Parathyroid adenoma (tissue), 2 donors: Measurements from ENCODE around the gene ROCK2.

ENCODE experiments used
- H2AFZ ChIP-seq: fragments of 300-600 bp; sonication (generic); one replicate; pipeline ENCODE4 v1.7.0; 2017; ENCODE audit warnings: antibody characterized with exemption, mild to moderate bottlenecking
- H3K27ac ChIP-seq: fragments of 300-600 bp; sonication (generic); one replicate; pipeline ENCODE4 v1.7.0; 2017
- H3K27me3 ChIP-seq: fragments of 300-600 bp; sonication (generic); one replicate; pipeline ENCODE4 v1.7.0; 2017; ENCODE audit warnings: low read length; ENCODE audit not compliant: control insufficient read depth, insufficient read depth
- H3K36me3 ChIP-seq: fragments of 300-600 bp; sonication (generic); one replicate; pipeline ENCODE4 v1.7.0; 2017; ENCODE audit warnings: low read length; ENCODE audit not compliant: control insufficient read depth, insufficient read depth
- H3K4me1 ChIP-seq: fragments of 300-600 bp; sonication (generic); one replicate; pipeline ENCODE4 v1.7.0; 2017; ENCODE audit warnings: control low read depth
- H3K4me2 ChIP-seq: fragments of 300-600 bp; sonication (generic); one replicate; pipeline ENCODE4 v1.7.0; 2017; ENCODE audit warnings: low read length
- H3K4me3 ChIP-seq: fragments of 300-600 bp; sonication (generic); one replicate; pipeline ENCODE4 v1.7.0; 2017; ENCODE audit warnings: low read depth, low read length
- H3K79me2 ChIP-seq: fragments of 300-600 bp; sonication (generic); one replicate; pipeline ENCODE4 v1.7.0; 2017; ENCODE audit warnings: control low read depth
- H3K9ac ChIP-seq: fragments of 300-600 bp; sonication (generic); one replicate; pipeline ENCODE4 v1.7.0; 2017; ENCODE audit warnings: mild to moderate bottlenecking
- H3K9me3 ChIP-seq: fragments of 300-600 bp; sonication (generic); one replicate; pipeline ENCODE4 v1.7.0; 2017; ENCODE audit warnings: low read length; ENCODE audit not compliant: control insufficient read depth
- TF ChIP-seq, protein P1 (sequence below): fragments of 300-600 bp; sonication (generic); IDR thresholded peaks from one replicate; pipeline ENCODE4 v1.7.0; 2017; ENCODE audit warnings: antibody characterized with exemption, mild to moderate bottlenecking
- donor health status: primary hyperparathyroidism.

ROCK2 gene

DNA sequence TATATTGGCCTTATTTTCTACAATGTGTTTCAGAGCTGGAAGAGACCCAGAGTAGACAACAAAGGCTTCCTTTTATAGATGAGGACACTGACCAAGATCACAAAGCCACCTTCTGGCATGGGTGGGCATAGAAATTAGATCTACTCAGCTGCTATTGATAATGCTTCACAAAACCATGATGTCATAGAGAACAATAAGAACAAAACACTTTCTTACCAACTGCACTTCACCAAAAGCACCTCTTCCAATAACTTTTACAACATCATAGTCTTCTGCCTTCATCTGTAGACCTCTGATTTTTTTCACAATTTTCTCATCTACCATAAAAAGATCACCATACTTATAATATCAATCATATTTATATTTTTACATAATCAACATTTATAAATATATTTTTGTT is 58.1 kb downstream of the ROCK2 start:
- H3K4me2 ChIP-seq = no peak overlapping the region
- H3K27me3 ChIP-seq = no peaks in the 10 kb centered on the region
- H3K4me1 ChIP-seq = no peaks in the 10 kb centered on the region
- H3K36me3 ChIP-seq = no peaks in the 10 kb centered on the region
- no peak overlapping the region for H3K4me3 ChIP-seq
- no peaks in the 10 kb centered on the region for H3K79me2 ChIP-seq
- no peaks in the 10 kb centered on the region for H3K9me3 ChIP-seq
- no peak overlapping the region for H3K9ac ChIP-seq
- TF ChIP-seq, protein P1, sequence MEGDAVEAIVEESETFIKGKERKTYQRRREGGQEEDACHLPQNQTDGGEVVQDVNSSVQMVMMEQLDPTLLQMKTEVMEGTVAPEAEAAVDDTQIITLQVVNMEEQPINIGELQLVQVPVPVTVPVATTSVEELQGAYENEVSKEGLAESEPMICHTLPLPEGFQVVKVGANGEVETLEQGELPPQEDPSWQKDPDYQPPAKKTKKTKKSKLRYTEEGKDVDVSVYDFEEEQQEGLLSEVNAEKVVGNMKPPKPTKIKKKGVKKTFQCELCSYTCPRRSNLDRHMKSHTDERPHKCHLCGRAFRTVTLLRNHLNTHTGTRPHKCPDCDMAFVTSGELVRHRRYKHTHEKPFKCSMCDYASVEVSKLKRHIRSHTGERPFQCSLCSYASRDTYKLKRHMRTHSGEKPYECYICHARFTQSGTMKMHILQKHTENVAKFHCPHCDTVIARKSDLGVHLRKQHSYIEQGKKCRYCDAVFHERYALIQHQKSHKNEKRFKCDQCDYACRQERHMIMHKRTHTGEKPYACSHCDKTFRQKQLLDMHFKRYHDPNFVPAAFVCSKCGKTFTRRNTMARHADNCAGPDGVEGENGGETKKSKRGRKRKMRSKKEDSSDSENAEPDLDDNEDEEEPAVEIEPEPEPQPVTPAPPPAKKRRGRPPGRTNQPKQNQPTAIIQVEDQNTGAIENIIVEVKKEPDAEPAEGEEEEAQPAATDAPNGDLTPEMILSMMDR = no peak
- H3K27ac ChIP-seq = no peak overlapping the region
- no peak overlapping the region for H2AFZ ChIP-seq

DNA sequence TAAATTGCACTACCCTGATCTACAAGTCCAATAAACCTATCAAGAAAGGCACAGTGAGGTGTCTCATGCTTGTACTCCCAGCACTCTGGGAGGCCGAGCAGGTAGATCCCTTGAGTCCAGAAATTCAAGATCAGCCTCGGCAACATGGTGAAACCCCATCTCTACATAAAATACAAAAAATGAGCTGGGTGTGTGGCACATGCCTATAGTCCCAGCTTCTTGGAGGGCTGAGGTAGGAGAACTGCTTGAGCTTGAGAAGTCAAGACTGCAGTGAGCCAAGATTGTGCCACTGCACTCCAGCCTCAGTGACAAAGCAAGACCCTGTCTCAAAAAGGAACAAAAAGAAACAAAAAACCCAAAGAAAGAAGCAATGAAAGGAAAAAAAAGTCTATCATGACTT is 58.9 kb downstream of the ROCK2 start:
- Histone ChIP-seq H3K27me3 (no peaks in the 10 kb centered on the region), H3K9ac (no peak overlapping the region), H2AFZ (no peak overlapping the region), H3K79me2 (no peaks in the 10 kb centered on the region), H3K36me3 (no peaks in the 10 kb centered on the region), H3K9me3 (no peaks in the 10 kb centered on the region), H3K4me2 (no peak overlapping the region), H3K4me3 (no peak overlapping the region), H3K27ac (no peak overlapping the region), H3K4me1 (no peaks in the 10 kb centered on the region)
- TF ChIP-seq, protein P1 = no peak

DNA sequence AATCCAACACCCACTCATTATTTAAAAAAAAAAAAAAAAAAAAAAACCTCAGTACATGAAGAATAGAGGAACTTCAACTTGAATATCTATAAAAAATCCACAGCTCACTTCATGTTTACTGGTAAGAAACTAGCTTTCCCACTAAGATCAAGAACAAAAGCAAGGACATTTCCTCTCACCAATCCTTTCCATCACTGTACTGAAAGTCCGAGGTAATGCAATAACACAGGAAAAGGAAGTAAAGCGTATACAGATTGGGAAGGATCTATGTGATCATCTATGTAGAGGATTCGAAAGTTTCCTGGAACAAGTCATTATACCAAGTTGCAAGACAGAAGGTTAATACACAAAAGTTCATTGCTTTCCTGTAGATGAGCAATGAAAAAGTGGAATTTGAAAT is 63.2 kb downstream of the ROCK2 start:
- Histone ChIP-seq H3K27me3 (no peaks in the 10 kb centered on the region), H3K4me1 (no peaks in the 10 kb centered on the region), H3K79me2 (peaks cover 15% of the 10 kb centered on the region), H3K4me2 (no peak overlapping the region), H3K36me3 (no peaks in the 10 kb centered on the region), H3K4me3 (no peak overlapping the region), H3K9ac (no peak overlapping the region), H3K9me3 (no peaks in the 10 kb centered on the region), H3K27ac (no peak overlapping the region), H2AFZ (no peak overlapping the region)
- TF ChIP-seq, protein P1 = no peak

DNA sequence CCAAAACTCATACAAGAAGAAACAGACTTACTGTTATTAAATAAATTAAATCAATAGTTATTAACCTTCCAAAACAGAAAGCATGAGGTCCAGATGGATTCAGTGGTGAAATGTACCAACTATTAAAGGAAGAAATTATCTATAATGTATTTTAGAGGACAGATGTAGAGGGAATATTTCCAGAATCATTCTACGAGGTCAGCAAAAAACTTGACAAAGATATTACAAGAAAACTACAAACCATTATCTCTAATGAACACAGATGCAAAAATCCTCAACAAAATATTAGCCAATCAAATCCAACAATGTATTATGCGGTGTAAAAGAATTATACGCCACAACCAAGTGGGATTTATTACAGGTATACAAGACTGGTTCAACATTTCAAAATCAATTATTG is 63.7 kb downstream of the ROCK2 start:
- Histone ChIP-seq H3K36me3 (no peaks in the 10 kb centered on the region), H3K4me2 (no peak overlapping the region), H3K27ac (no peak overlapping the region)

DNA sequence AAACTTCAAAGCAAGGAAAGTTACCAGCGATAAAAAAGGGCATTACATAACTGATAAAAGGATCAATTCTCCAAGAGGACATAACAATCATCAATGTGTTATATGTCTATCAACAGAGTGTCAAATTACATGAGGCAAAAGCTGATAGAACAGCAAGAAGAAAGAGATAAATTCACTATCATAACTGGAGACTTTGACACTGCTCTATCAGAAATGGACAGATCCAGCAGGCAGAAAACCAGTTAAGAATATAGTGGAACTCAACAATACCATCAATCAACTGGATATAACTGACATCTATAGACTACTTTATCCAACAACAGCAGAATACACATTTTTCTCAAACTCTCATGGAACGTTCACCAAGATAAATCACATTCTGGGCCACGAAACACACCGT is 65.0 kb downstream of the ROCK2 start:
- H3K36me3 ChIP-seq = no peaks in the 10 kb centered on the region
- H3K4me3 ChIP-seq = no peak overlapping the region
- H3K27me3 ChIP-seq = no peaks in the 10 kb centered on the region
- peaks cover 15% of the 10 kb centered on the region for H3K79me2 ChIP-seq
- TF ChIP-seq, protein P1 = no peak
- H3K9ac ChIP-seq = no peak overlapping the region
- no peaks in the 10 kb centered on the region for H3K9me3 ChIP-seq
- H2AFZ ChIP-seq = no peak overlapping the region
- H3K27ac ChIP-seq = no peak overlapping the region
- no peak overlapping the region for H3K4me2 ChIP-seq
- no peaks in the 10 kb centered on the region for H3K4me1 ChIP-seq

More for the DNA sequence above, 63.7 kb downstream of the ROCK2 start:
- no peak overlapping the region for H2AFZ ChIP-seq
- no peak overlapping the region for H3K4me3 ChIP-seq
- TF ChIP-seq, protein P1 = no peak
- H3K27me3 ChIP-seq = no peaks in the 10 kb centered on the region
- H3K79me2 ChIP-seq = peaks cover 15% of the 10 kb centered on the region
- H3K9me3 ChIP-seq = no peaks in the 10 kb centered on the region
- H3K9ac ChIP-seq = no peak overlapping the region
- H3K4me1 ChIP-seq = no peaks in the 10 kb centered on the region
